Myocyte (in vitro differentiated cells): Measurements from ENCODE around the gene DICER1. TPM values are rescaled to one million over a fixed set of nuclear protein-coding genes. Genes with fewer than 3 reads are reported as not detected.

Source experiments
- DNase-seq: peaks from one replicate; pipeline ENCODE4 v3.0.0-alpha.2; 2012; ENCODE audit warnings: low read depth
- microRNA-seq: library from miRNA; unstranded; fragments of <30 nt; microRNA quantifications from one replicate; pipeline ENCODE4, GENCODE V29; 2016
- total RNA-seq: library from RNA; depleted of rRNA; stranded (reverse); fragments of >200 nt; gene quantifications from 2 replicates; pipeline ENCODE4 v1.2.3, GENCODE V29; 2014

DICER1 gene
- total RNA-seq, 1 donor from 2014 or later: 47.6 TPM

GRCh38 chr14:95041477-95042020 lies 115.8 kb downstream of the DICER1 start:
- no peak for DNase-seq

- peak; percentile 7 for DNase-seq
Observed at GRCh38 chr14:95040708-95041476, 116.4 kb downstream of the DICER1 start.

- DNase-seq: no peak
Observed at GRCh38 chr14:95039993-95040348, 117.4 kb downstream of the DICER1 start.

- DNase-seq: no peak
Observed at GRCh38 chr14:95039259-95039992, 117.9 kb downstream of the DICER1 start.

- DNase-seq: no peak
Observed at GRCh38 chr14:95038521-95039250, 118.6 kb downstream of the DICER1 start.

GRCh38 chr14:95037273-95037672 lies 120.1 kb downstream of the DICER1 start:
- no peak for DNase-seq

Small RNAs within 50 kb of the gene (microRNA-seq; reads per million reads assigned to microRNA genes)
- gene MIR3173: not detected

Other genes with a start within 250 kb of the DICER1 start
- gene CLMN, start 162.4 kb upstream of the DICER1 start, total RNA-seq: 0.52 and 0.99 TPM in 2 replicates